A549 (cell line): ENCODE data around the gene STX12.

Experiments used
- CTCF ChIP-seq: fragments of >200 bp; sonication (Bioruptor Twin); formaldehyde crosslinking; IDR thresholded peaks from 3 replicates; pipeline ENCODE4 v1.5.1; 2016
- MAX ChIP-seq: IDR thresholded peaks from 2 replicates; pipeline ENCODE4 v1.6.1; 2012
- MYC ChIP-seq: IDR thresholded peaks from 2 replicates; pipeline ENCODE4 v1.6.1; 2012; ENCODE audit warnings: mild to moderate bottlenecking, inconsistent platforms, low read length, improper control_type of control experiment, borderline replicate concordance
- NR3C1 ChIP-seq: fragments of >200 bp; sonication (Bioruptor Twin); formaldehyde crosslinking; IDR thresholded peaks from 3 replicates; pipeline ENCODE4 v1.6.1; 2017
- POLR2A ChIP-seq: IDR thresholded peaks from 2 replicates; pipeline ENCODE4 v1.6.1; 2012; ENCODE audit warnings: mild to moderate bottlenecking, low read length
- TF ChIP-seq, protein P1 (sequence below): fragments of 200-600 bp; sonication (generic); IDR thresholded peaks from 2 replicates; pipeline ENCODE4 v1.6.1; 2016; ENCODE audit warnings: antibody characterized with exemption, mild to moderate bottlenecking, moderate library complexity

GRCh38 chr1:27752360-27752759 lies 20.7 kb upstream of the STX12 start:
- TF ChIP-seq CTCF (no peak), POLR2A (no peak), MAX (no peak), NR3C1 (no peak), MYC (no peak)
- TF ChIP-seq, protein P1, sequence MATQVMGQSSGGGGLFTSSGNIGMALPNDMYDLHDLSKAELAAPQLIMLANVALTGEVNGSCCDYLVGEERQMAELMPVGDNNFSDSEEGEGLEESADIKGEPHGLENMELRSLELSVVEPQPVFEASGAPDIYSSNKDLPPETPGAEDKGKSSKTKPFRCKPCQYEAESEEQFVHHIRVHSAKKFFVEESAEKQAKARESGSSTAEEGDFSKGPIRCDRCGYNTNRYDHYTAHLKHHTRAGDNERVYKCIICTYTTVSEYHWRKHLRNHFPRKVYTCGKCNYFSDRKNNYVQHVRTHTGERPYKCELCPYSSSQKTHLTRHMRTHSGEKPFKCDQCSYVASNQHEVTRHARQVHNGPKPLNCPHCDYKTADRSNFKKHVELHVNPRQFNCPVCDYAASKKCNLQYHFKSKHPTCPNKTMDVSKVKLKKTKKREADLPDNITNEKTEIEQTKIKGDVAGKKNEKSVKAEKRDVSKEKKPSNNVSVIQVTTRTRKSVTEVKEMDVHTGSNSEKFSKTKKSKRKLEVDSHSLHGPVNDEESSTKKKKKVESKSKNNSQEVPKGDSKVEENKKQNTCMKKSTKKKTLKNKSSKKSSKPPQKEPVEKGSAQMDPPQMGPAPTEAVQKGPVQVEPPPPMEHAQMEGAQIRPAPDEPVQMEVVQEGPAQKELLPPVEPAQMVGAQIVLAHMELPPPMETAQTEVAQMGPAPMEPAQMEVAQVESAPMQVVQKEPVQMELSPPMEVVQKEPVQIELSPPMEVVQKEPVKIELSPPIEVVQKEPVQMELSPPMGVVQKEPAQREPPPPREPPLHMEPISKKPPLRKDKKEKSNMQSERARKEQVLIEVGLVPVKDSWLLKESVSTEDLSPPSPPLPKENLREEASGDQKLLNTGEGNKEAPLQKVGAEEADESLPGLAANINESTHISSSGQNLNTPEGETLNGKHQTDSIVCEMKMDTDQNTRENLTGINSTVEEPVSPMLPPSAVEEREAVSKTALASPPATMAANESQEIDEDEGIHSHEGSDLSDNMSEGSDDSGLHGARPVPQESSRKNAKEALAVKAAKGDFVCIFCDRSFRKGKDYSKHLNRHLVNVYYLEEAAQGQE, result no peak
